ENCODE measurements around the gene GMPPB. TPM values are rescaled to one million over a fixed set of nuclear protein-coding genes. Genes with fewer than 3 reads are reported as not detected.
"Not testable (repeated sequence)": the region's sequence is repeated elsewhere in the genome, so short reads cannot be mapped to it uniquely, and the experiment has no call there.

Gene GMPPB
- total RNA-seq, 4 donors from 2014 or later = 15.6 to 20.5 (median 17.3) TPM

DNA sequence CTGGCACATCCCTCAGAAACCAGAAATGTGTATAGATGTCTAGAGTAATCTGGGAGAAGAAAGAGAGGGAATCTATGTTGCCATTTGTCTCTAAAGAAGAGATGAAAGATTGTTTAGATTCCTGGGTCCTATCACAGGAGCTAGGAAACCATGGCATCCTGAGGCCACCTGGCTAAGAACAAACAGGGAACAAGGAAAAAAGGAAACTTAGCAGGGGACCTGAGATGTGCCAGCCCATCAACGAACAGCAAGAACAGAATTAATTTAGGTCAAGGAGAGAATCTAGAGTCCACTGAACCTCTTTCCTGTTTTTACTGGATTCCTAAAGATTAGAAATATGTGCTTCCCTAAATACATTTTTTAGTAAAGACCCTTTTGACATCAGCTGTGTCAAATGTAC is 32.3 kb upstream of the GMPPB start:
- Histone ChIP-seq H3K4me1 (peaks cover 0 to 48% (median 0%) of the 10 kb centered on the region in 3 donors), H3K4me3 (no peak overlapping the region), H3K9me3 (no peaks in the 10 kb centered on the region), H3K36me3 (no peaks in the 10 kb centered on the region), H3K27ac (no peak overlapping the region), H3K27me3 (no peaks in the 10 kb centered on the region)
- ATAC-seq = no peak
- TF ChIP-seq POLR2A (IDR thresholded peaks at IDR 0.05) (no peak), EP300 (IDR thresholded peaks at IDR 0.05) (no peak), POLR2AphosphoS5 (IDR thresholded peaks at IDR 0.05) (no peak)
- TF ChIP-seq, protein P1, sequence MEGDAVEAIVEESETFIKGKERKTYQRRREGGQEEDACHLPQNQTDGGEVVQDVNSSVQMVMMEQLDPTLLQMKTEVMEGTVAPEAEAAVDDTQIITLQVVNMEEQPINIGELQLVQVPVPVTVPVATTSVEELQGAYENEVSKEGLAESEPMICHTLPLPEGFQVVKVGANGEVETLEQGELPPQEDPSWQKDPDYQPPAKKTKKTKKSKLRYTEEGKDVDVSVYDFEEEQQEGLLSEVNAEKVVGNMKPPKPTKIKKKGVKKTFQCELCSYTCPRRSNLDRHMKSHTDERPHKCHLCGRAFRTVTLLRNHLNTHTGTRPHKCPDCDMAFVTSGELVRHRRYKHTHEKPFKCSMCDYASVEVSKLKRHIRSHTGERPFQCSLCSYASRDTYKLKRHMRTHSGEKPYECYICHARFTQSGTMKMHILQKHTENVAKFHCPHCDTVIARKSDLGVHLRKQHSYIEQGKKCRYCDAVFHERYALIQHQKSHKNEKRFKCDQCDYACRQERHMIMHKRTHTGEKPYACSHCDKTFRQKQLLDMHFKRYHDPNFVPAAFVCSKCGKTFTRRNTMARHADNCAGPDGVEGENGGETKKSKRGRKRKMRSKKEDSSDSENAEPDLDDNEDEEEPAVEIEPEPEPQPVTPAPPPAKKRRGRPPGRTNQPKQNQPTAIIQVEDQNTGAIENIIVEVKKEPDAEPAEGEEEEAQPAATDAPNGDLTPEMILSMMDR (IDR thresholded peaks at IDR 0.05) = no peak
- 75 to 100% methylated on average over 1 of the region's 1 CpG for WGBS, 2 donors (ENCODE audit: low coverage in 1 of 2)

DNA sequence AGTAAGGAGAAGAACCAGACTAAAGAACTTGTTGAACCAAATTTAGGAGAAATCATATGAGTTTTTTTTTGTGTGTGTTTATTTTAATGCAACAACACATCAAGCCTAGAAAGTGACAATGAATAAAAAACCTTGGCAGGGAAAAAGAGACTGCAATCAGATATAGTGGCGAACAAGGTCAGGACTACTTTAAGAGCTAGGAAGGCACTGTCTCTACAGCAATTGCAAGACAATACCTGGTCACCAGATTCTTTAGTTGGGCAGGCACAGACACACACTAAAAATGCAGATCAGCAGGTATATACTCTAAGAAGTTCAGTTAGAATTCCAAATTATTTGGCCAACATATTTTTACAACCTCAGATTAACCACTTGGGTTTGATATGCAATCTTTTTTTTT is 30.8 kb upstream of the GMPPB start:
- Histone ChIP-seq H3K4me3 (no peak overlapping the region), H3K27ac (no peak overlapping the region), H3K4me1 (peaks cover 0 to 48% (median 0%) of the 10 kb centered on the region in 3 donors), H3K9me3 (no peaks in the 10 kb centered on the region), H3K36me3 (no peaks in the 10 kb centered on the region), H3K27me3 (no peaks in the 10 kb centered on the region)
- WGBS, 2 donors (ENCODE audit: low coverage in 1 of 2) = 80 to 92% methylated on average over 1 of the region's 1 CpG
- ATAC-seq = no peak
- TF ChIP-seq POLR2AphosphoS5 (IDR thresholded peaks at IDR 0.05) = no peak
- no peak for TF ChIP-seq POLR2A (IDR thresholded peaks at IDR 0.05)
- TF ChIP-seq, protein P1 (IDR thresholded peaks at IDR 0.05) = no peak

DNA sequence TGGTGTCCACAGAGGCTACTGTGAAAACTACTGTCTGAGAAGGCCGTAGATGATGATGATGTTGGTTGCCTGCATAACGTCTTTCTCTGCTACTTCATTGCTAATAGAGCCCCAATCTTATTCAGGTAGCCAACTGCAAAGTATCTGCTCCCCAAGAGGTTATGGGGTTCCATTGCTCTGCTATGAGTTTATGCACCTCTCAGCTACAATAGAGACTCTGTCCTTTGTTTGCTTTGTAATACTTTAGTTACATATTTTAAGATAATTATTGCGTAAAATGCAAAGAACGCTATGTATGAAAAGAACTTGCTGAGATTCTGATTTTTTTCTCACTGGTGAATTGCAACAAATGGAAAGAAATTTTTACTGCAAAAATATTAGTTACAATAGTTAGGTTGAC is 27.8 kb upstream of the GMPPB start:
- H3K4me1 ChIP-seq = peaks cover 0 to 53% (median 0%) of the 10 kb centered on the region in 3 donors
- H3K9me3 ChIP-seq = no peaks in the 10 kb centered on the region
- TF ChIP-seq EP300 (IDR thresholded peaks at IDR 0.05) (no peak), POLR2AphosphoS5 (IDR thresholded peaks at IDR 0.05) (no peak), POLR2A (IDR thresholded peaks at IDR 0.05) (no peak)
- TF ChIP-seq, protein P1 (IDR thresholded peaks at IDR 0.05) = no peak
- H3K27me3 ChIP-seq = no peaks in the 10 kb centered on the region
- H3K36me3 ChIP-seq = peaks cover 0 to 16% of the 10 kb centered on the region in 2 donors
- ATAC-seq = no peak
- no peak overlapping the region for H3K27ac ChIP-seq
- H3K4me3 ChIP-seq = no peak overlapping the region
- WGBS, 2 donors (ENCODE audit: low coverage in 1 of 2) = 91 to 98% methylated on average over 4 of the region's 4 CpGs

DNA sequence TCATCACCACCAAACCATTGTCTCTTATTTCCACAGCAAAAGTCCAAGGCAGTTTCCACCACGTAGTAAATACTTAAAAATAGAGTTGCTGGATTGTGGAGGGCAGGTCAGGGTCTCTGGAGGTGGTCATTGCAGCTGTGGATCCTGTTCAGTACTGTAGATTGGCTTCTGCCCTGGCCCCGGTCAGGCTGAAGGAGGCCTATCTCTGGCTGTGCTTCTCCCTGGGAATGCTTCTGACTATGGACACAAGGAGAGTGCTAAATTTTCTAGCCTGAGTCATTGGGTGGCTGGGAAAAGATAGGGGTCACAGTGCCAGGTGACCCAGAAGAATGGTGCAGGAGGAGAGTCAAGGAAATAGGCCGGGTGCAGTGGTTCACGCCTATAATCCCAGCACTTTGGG is 26.3 kb upstream of the GMPPB start:
- 70 to 83% methylated on average over 2 to 4 of the region's 4 CpGs for WGBS, 2 donors (ENCODE audit: low coverage in 1 of 2)
- H3K4me3 ChIP-seq = no peak overlapping the region
- no peak for ATAC-seq
- peaks cover 0 to 21% of the 10 kb centered on the region in 2 donors for H3K36me3 ChIP-seq
- H3K9me3 ChIP-seq = no peaks in the 10 kb centered on the region
- H3K27ac ChIP-seq = no peak overlapping the region
- H3K27me3 ChIP-seq = no peaks in the 10 kb centered on the region
- TF ChIP-seq POLR2A (IDR thresholded peaks at IDR 0.05) (no peak), POLR2AphosphoS5 (IDR thresholded peaks at IDR 0.05) (no peak), EP300 (IDR thresholded peaks at IDR 0.05) (no peak)
- TF ChIP-seq, protein P1 (IDR thresholded peaks at IDR 0.05) = no peak
- peaks cover 0 to 52% (median 3%) of the 10 kb centered on the region in 3 donors for H3K4me1 ChIP-seq

DNA sequence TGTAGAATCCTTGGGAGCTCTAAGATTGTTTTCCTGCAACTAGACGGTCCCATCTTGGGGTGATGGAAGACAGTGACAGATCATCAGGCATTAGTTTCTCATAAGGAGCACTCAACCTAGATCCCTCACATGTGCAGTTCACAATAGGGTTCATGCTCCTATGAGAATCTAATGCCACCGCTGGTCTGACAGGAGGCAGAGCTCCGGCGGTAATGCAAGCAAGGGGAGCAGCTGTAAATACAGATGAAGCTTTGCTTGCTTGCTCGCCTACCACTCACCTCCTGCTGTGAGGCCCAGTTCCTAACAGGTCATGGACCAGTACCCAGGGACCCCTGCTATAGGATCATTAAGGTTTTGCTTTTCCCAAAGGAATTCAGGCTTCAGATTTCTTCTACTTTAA is 25.1 kb upstream of the GMPPB start:
- not testable (repeated sequence) for H3K27me3 ChIP-seq, H3K27ac ChIP-seq, ATAC-seq, H3K9me3 ChIP-seq, H3K4me3 ChIP-seq
- peaks cover 0 to 23% of the 10 kb centered on the region in 2 donors for H3K36me3 ChIP-seq
- 74 to 80% methylated on average over 3 to 4 of the region's 5 CpGs for WGBS, 2 donors (ENCODE audit: low coverage in 1 of 2)
- H3K4me1 ChIP-seq = peaks cover 0 to 41% (median 3%) of the 10 kb centered on the region in 3 donors

Data from gastroesophageal sphincter (tissue), 4 donors.